Thoracic aorta (tissue), 2 donors: ENCODE measurements around the gene NEDD9. TPM values are rescaled to one million over a fixed set of nuclear protein-coding genes. Genes with fewer than 3 reads are reported as not detected.

Experiments
- ATAC-seq: fragments of 150-250 bp; one replicate; pipeline ENCODE4 v1.8.0; 2017; ENCODE audit warnings: low read depth; ENCODE audit not compliant: insufficient number of reproducible peaks, low FRiP score
- DNase-seq: peaks from one replicate; pipeline ENCODE4 v3.0.0-alpha.2; 2020; ENCODE audit warnings: low spot score
- H3K27ac ChIP-seq, 2 donors: fragments of 200-600 bp; sonication (generic); 1 replicate in 1 of 2; 2 replicates in 1 of 2; pipeline ENCODE4 v1.5.1; 2016; ENCODE audit warnings: mild to moderate bottlenecking in 2 of 2, moderate library complexity in 2 of 2
- H3K27me3 ChIP-seq: fragments of 200-600 bp; sonication (generic); replicated peaks from 2 replicates; pipeline ENCODE4 v1.6.0; 2016; ENCODE audit warnings: mild to moderate bottlenecking; ENCODE audit not compliant: insufficient read depth
- H3K36me3 ChIP-seq: fragments of 200-600 bp; sonication (generic); one replicate; pipeline ENCODE4 v1.5.1; 2016
- H3K4me1 ChIP-seq, 2 donors: fragments of 200-600 bp; sonication (generic); 1 replicate in 1 of 2; 2 replicates in 1 of 2; pipeline versions ENCODE4 v1.5.1 to v1.6.0; 2016; ENCODE audit warnings: low read depth in 2 of 2, mild to moderate bottlenecking in 1 of 2; ENCODE audit not compliant: control insufficient read depth in 1 of 2
- H3K4me3 ChIP-seq: fragments of 200-600 bp; sonication (generic); 2 replicates; pipeline ENCODE4 v1.5.1; 2016; ENCODE audit warnings: mild to moderate bottlenecking
- H3K9me3 ChIP-seq: fragments of 200-600 bp; sonication (generic); 2 replicates; pipeline ENCODE4 v1.5.1; 2016
- total RNA-seq, 2 donors: library from RNA; depleted of rRNA; stranded (reverse); fragments of >200 nt; gene quantifications; one replicate each; pipeline versions ENCODE4 v1.1.0 to v1.2.3, GENCODE V29; 2016
- TF ChIP-seq, protein P1 (sequence below): fragments of 200-600 bp; sonication (generic); IDR thresholded peaks from one replicate; pipeline ENCODE4 v1.5.1; 2019; ENCODE audit warnings: antibody characterized with exemption

NEDD9 gene
- total RNA-seq, 2 donors from 2014 or later, result 122 to 181 TPM

GRCh38 chr6:11226005-11226404, 6.5 kb downstream of the NEDD9 start:
- no peak for DNase-seq
- peaks cover 37 to 77% of the 10 kb centered on the region in 2 donors for H3K4me1 ChIP-seq
- no peaks in the 10 kb centered on the region for H3K27me3 ChIP-seq
- H3K4me3 ChIP-seq, result peak overlapping the region; percentile 13
- H3K9me3 ChIP-seq, result no peaks in the 10 kb centered on the region
- H3K27ac ChIP-seq, result peak overlapping the region; percentile 30 to 97
- no peak for ATAC-seq
- peaks cover under 1% of the 10 kb centered on the region for H3K36me3 ChIP-seq
- TF ChIP-seq, protein P1, sequence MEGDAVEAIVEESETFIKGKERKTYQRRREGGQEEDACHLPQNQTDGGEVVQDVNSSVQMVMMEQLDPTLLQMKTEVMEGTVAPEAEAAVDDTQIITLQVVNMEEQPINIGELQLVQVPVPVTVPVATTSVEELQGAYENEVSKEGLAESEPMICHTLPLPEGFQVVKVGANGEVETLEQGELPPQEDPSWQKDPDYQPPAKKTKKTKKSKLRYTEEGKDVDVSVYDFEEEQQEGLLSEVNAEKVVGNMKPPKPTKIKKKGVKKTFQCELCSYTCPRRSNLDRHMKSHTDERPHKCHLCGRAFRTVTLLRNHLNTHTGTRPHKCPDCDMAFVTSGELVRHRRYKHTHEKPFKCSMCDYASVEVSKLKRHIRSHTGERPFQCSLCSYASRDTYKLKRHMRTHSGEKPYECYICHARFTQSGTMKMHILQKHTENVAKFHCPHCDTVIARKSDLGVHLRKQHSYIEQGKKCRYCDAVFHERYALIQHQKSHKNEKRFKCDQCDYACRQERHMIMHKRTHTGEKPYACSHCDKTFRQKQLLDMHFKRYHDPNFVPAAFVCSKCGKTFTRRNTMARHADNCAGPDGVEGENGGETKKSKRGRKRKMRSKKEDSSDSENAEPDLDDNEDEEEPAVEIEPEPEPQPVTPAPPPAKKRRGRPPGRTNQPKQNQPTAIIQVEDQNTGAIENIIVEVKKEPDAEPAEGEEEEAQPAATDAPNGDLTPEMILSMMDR, result no peak

GRCh38 chr6:11224966-11225463, 7.5 kb downstream of the NEDD9 start:
- peaks cover 46 to 87% of the 10 kb centered on the region in 2 donors for H3K4me1 ChIP-seq
- peaks cover 2% of the 10 kb centered on the region for H3K36me3 ChIP-seq
- no peak for DNase-seq
- H3K27me3 ChIP-seq, result no peaks in the 10 kb centered on the region
- no peak for ATAC-seq
- TF ChIP-seq, protein P1, result no peak
- H3K4me3 ChIP-seq, result peak overlapping the region; percentile 43
- peak overlapping the region; percentile 52 to 64 for H3K27ac ChIP-seq
- no peaks in the 10 kb centered on the region for H3K9me3 ChIP-seq

DNA sequence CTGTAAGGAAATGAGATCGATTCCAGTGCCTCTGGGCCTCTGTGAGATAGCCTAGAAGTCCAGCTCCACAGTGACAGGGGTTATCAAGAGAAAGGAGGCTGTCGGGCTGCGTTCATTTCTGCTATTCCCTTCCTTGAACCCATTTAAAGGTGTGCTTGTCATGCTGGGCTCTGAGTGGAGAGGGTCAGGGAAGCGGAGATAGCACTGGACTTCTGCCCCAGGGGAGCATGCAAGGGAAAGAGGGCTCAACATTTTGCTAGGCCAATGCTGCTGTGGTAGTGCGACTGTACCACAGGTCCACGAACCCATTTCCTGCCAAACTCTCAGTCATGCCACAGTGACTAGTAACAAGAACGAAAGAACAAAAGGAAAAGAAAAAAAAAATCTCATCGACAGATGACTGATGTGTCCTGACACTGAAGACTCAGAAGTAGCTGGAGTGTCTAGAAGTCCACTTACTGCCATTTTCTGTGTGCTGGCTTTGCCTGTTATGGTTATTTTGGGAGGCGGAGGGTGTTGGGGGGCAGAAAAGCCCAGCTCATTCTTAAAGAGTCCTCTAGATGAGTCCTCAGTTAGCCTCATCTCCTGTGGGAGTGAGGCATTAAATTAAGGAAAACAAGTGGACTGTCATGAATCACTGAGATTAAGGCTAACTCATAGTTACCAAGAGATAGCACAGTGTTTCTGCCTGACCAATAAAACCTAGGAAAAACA, 8.1 kb downstream of the NEDD9 start:
- TF ChIP-seq, protein P1, result no peak
- Histone ChIP-seq H3K4me3 (peak overlapping the region; percentile 43), H3K4me1 (peaks cover 52 to 93% of the 10 kb centered on the region in 2 donors), H3K9me3 (no peaks in the 10 kb centered on the region), H3K36me3 (peaks cover 4% of the 10 kb centered on the region), H3K27ac (peak overlapping the region; percentile 52 to 64), H3K27me3 (no peaks in the 10 kb centered on the region)
- ATAC-seq, result no peak
- no peak for DNase-seq

- peak overlapping the region; percentile 43 for H3K4me3 ChIP-seq
- peaks cover 62 to 100% of the 10 kb centered on the region in 2 donors for H3K4me1 ChIP-seq
- DNase-seq, result no peak
- TF ChIP-seq, protein P1, result no peak
- H3K27me3 ChIP-seq, result no peaks in the 10 kb centered on the region
- peak overlapping the region; percentile 52 to 64 for H3K27ac ChIP-seq
- ATAC-seq, result no peak
- peaks cover 6% of the 10 kb centered on the region for H3K36me3 ChIP-seq
- H3K9me3 ChIP-seq, result no peaks in the 10 kb centered on the region
Measured at GRCh38 chr6:11223286-11223864, 9.1 kb downstream of the NEDD9 start.

DNA sequence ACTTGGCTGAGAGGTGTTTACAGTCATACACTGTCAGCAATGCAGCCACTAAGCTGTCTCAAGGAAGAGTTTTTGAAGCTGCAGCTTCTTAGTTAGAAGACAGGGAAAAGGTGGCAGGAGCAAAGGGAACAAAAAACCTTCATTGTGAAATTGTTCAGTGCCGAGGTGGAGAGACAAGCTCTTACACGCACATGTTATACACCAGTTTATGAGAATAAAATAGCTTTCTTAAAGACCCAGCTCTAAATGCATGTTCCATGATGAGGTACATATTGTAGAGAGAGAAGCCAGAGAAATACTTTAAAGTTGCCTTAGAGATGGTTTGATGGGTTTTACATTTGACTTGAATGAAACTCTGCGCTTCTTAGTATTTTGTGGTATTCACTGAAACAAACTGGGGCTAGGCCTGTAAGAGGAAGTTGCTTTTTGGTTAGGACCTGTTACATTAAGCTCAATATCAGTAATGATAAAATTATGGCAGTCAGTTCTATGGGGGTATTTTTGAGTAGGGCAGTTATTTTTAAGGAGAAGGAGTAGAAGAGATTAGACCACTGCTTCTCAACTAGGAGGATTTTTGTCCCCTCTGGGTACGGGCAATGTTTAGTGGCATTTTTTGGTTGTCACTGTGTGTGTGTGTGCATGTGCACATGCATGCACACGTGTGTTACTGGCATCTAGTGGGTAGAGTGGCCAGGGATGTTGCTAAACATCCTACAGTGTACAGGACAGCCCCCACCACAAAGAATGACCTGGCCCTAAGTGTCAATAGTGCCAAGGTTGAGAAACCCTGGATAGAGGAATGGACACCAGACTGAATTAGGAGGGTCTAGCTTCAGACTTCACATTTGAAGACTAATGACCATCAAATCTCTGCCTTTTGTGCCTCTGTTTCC, 9.8 kb downstream of the NEDD9 start:
- DNase-seq (no peak), ATAC-seq (no peak)
- H3K4me1 ChIP-seq, result peaks cover 69 to 100% of the 10 kb centered on the region in 2 donors
- no peaks in the 10 kb centered on the region for H3K9me3 ChIP-seq
- H3K27me3 ChIP-seq, result no peaks in the 10 kb centered on the region
- H3K4me3 ChIP-seq, result peak overlapping the region; percentile 43
- peaks cover 6% of the 10 kb centered on the region for H3K36me3 ChIP-seq
- TF ChIP-seq, protein P1, result no peak
- peak overlapping the region in 1 of 2 donors; percentile 52 for H3K27ac ChIP-seq
